Gastroesophageal sphincter (tissue), 3 donors: ENCODE results near the gene CHST11.

ENCODE experiments used
- CTCF ChIP-seq, 4 experiments: fragments of 200-600 bp in 2 of 4; fragments of 450-650 bp in 2 of 4; sonication (generic) in 1 of 4; IDR thresholded peaks; one replicate each; pipeline ENCODE4 v1.5.1; 2017 to 2019; ENCODE audit warnings: antibody characterized with exemption in 4 of 4, mild to moderate bottlenecking in 2 of 4, moderate library complexity in 2 of 4
- POLR2AphosphoS5 ChIP-seq: sonication (generic); formaldehyde crosslinking; IDR thresholded peaks from one replicate; pipeline ENCODE4 v1.6.1; 2017; ENCODE audit warnings: antibody characterized with exemption

- TF ChIP-seq POLR2AphosphoS5 (no peak), CTCF (IDR thresholded peaks at IDR 0.05) (no peak)
These were observed 53.6 kb downstream of the CHST11 start for GRCh38 chr12:104510145-104510872.
